Right forelimb (tissue), 1 donor: ENCODE results near the gene SEL1L3.
"Not testable (repeated sequence)": the region's sequence is repeated elsewhere in the genome, so short reads cannot be mapped to it uniquely, and the experiment has no call there.

Experiments
- DNase-seq: peaks from one replicate; pipeline ENCODE4 v3.0.0-alpha.2; 2018

Gene SEL1L3

DNA sequence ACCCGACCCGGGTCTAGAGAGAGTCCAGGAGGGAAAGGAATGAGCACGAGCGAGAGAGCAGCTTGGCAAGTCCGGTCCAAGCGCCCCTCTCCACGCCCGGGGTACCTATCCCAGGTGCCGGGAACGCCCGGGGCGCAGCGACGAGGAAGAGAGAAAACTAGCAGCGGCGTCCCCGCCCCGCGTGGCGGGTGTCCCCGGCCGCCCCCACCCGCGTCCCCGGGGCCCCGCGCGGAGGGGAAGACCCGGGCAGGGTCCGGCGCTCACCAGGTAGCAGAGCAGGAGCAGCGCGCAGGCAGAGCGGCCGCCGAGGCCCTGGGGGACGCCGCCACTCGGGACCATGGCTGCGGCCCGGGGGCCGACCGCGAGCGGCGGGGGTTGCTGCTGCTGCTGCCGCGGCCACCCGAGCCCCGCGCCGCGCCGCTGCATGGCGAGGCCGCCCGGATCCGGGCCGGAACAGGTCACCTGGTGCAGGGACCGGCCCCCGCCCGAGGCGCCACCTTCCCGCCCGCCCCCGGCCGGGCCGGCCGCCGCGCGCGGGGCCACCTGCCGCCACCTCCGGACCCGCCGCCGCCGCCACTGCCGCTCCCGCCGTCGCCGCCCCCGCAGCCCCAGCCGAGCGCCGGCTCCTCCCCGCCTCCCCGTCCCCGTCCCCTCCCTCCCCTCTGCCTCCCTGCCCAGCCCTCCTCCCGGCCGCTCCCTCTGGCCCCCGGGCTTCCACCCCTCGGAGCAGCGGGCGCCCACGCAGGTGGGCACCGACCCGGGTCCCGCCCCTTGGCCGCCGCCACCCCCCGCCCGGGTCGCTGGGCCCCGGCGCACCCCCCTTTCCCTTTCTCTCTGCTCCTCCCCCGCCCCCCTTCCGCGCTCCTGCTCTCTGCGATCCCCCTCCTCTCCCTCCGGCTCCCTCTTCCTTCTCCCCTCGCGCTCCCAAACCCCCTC is at the start of gene SEL1L3:
Gene SEL1L3 (minus strand): TSS at position 578 of the 936 bp plus-strand sequence. CDS start 152 bp downstream, at position 426.
- DNase-seq, result peak; percentile 65

DNA sequence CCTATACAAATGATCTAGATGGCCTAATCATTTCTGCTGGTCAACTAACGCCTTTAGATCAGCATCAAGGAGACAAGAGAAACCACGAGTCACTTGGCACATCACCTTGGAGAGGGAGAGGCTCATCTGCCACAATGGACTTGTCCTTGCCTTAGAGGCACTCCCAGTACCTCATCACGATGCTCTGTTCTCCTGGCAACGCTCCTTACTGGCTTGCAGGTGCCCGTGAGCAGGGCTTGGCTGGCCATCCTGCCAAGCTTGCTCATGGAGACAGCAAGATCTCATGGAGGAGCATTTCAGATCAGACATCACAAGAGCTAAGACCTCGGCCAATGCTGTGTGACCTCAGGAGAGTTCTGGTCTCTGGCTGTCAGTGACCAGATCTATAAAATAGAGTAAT is 48.6 kb upstream of the SEL1L3 start:
- DNase-seq, result peak; percentile 32

DNA sequence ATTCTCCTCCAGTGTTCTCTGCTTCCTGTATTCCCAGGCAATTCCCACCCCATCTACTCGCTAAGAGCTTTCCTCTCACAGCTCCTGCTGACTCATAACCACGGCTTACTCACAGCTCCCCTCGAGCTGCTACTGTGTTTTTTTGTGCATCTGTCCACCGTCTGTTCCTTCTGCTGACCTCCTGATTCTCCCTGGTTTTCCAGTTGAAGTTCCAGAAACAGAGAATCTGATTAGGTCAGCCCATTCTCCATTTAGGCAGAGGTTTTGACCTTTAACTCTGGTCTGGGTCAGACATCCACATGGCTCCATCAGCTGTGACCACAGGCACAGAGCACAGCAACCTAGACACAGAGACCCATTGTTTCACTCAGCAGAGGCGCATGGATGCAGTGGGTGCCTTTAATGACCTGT is 45.7 kb upstream of the SEL1L3 start:
- peak; percentile 12 for DNase-seq

GRCh38 chr4:25906113-25906512 is 43.3 kb upstream of the SEL1L3 start:
- DNase-seq, result not testable (repeated sequence)

- DNase-seq, result no peak
Measured at GRCh38 chr4:25905371-25905770, 42.6 kb upstream of the SEL1L3 start.

- DNase-seq, result no peak
Measured at GRCh38 chr4:25904748-25905082, 41.9 kb upstream of the SEL1L3 start.

DNA sequence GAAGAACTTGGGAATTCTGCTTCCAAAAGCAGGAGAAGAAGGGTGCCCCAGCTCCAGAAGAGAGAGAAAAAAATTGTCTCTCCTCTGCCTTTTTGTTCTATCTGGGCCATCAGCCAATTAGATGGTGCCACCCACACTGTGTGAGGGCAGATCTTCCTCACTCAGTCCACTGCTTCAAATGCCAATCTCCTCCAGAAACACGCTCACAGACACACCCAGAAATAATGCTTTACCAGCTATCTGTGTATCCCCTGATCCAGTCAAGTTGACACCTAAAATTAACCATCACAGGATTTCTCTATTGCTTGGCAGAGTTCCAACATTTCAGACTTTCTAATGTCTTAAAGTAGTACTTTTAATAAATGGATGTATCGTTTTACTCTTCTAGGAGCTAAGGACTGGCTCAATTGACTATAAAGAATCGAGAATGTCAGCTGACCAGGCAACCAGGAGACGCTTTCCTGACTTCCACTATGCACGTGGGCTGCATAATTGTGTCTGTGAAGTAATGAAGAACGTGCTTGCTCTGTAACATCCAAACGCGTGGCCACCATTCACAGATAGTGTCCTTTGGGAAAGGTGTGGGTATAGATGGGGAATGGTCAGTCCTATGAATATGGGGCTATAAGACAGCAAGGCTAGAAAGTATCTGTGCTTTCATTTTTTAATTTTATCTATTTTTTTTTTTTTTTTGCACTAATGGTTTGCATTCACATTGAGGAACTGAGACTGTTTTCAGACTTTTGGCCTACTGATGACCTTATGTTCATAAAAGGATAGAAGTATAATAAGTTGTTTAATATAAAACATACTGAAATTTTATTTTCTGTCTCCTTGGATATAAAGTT is 41.3 kb upstream of the SEL1L3 start:
- no peak for DNase-seq

DNA sequence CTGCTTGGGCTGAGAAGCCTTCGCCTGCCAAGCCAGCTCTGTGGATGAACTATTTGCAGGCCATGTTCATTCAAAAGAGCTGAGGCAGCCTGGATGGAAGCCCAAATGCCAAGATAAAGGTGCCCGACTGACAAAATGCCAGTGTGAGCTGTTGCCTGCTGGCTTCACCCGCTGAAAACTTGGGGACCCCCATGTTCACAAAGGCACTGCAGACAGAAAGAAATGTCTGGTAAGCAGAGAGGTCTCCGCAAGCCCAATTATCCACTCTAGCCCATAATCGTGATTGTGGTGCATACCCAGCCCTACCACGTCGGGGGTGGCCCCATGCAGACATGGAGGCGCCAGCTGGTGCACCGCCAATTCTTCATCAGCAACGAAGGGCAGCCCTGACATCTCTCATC is 38.2 kb upstream of the SEL1L3 start:
- no peak for DNase-seq

- no peak for DNase-seq
Measured at GRCh38 chr4:25900310-25900709, 37.5 kb upstream of the SEL1L3 start.

- DNase-seq, result no peak
Measured at GRCh38 chr4:25896776-25897539, 34.2 kb upstream of the SEL1L3 start.

GRCh38 chr4:25892796-25893195 is 30.0 kb upstream of the SEL1L3 start:
- no peak for DNase-seq

DNA sequence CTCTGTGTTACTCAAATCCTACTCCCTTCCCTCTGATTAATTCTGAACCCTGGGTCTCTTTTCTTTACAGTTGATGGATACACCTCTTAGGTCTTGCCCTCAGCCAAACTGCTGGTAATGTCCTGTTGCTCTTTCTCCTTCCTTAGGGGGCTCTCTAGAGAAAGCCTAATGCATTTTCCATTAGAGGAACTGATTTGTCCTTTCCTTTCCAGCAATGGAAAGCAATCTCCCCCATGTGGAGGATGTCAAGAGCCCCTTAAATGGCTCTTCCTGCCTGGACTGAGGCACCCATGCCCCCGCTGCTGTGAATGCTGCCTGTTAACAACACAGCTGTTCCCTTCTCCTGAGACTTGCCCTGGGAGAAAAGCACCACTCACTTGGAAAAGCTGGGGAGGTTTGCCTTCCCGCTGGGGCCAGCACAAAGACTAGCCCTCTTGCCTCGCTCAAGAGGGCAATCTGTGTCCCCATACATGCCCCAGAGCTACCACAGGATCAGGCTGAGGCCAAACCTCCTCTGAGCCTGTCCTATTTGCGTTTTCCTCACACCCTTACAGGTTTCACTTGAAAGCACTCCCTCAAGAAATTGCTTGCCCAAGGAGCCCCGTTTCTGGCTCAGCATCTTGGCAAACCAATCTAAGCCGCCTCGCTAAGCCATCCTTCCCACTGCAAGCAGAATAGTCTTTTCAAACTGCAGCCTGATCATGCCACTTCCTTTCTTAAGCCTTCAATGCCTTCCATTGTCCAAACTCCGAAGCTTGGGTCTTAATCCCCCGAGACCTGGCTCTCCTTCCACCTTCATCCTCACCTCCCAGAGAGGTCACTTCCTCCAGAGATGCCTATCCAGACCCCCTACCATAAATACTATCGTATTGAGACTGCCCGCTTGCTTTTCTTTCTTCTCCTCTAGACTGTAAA is 28.0 kb upstream of the SEL1L3 start:
- no peak for DNase-seq

- DNase-seq, result no peak
Measured at GRCh38 chr4:25889589-25890503, 27.1 kb upstream of the SEL1L3 start.

DNA sequence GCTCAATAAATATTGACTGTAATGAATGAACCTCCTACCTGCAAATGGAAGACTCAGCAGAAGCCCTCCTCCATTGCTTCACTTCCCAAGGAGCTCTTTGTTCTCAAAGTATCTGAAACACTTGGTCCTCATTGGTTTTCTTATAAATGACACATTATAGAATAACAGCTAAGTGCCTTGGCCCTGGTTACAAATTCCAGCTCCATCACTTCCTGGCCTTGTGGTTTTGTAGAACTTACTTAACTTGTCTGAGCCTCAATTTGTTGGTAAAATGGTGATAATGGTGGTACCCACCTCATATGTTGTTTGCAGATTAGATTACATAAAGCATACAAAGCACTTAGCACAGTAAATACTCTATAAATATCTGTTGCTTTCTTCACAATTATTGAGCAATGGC is 26.0 kb upstream of the SEL1L3 start:
- no peak for DNase-seq

DNA sequence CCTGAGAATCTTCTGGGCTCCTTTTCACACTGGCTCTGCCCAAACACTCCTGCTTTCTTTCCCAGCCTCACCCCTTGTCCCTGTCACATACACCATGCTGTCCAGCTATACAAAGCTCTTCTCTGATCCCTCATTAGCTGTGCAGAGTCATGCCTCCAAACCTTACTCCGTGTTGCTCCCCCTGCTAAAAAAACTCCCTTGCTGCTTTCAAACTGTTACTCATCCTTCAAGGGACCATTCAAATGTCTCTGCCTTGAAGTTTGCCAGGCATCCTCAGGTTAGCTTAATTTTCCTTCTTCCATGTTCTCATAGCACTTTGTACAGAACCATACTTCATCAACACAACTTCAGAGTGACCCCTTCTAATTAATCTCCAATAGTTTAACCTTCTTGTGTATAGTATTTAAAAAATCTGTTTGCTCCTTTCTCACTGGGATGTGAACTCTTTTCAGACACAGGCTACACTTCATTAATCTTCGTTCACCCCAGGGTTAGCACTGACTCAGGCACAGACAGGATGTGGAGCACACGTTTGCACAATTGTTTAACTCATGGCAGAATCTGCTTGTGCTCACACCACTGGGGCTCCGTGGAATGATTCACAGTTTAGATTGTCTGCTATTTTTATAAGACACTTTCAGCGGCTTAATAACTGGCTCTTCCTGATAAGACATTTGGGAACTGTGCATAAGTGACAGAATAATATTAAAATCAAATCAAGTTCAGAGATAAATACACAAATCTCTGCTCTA is 21.4 kb upstream of the SEL1L3 start:
- no peak for DNase-seq

GRCh38 chr4:25883565-25883964 is 20.8 kb upstream of the SEL1L3 start:
- DNase-seq, result no peak

- DNase-seq, result no peak
Measured at GRCh38 chr4:25882226-25882625, 19.4 kb upstream of the SEL1L3 start.

DNA sequence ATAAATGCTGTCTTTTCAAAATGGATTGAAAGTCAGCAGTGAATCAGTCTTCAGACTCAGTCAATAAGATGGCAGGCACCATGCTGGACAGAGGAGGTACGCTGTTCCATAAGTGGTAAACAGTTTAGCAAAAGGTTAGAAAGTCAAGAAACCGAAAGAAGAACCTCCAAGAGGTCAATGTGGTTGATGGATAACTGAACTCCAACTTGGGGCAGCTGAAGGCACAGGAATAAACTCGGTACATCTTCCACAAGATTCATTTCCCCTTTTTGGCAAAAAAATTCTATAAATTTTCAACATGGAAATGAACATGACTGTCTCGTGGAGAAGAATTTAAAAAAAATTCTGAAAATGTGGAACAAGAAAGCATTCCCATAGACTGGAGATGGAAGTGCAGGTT is 18.4 kb upstream of the SEL1L3 start:
- DNase-seq, result no peak

DNA sequence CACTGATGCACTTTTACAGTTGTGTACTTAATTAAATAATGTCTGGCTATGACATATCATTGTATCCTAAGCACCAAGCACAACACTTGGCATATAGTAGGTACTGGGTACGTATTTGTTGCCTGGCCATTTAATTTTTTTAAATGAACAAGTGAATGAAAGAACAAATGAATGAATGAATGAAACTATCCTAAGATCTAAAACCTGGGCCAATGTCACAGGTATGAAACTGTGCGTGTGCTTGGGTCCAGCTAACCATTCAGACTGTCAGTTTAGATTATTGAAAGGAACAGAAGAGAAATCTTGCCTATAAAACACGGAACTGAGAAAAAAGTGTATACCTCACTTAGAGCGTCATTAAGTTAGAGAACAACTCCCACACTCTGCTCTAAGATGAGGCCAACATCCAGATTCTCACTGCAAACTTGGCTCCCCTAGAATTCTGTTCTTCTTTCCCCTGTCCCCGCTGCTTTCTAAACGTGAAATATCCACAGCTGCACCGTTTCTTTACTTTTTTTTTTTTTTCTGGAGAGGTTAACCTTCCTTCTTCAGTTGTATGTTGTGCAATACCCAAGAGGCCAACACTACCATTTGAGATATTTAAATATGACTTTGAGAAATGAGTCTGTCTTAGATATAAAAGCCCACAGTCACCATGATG is 17.3 kb upstream of the SEL1L3 start:
- DNase-seq, result no peak

- DNase-seq, result no peak
Measured at GRCh38 chr4:25879587-25879986, 16.8 kb upstream of the SEL1L3 start.
